IPS-18a (cell line): ENCODE results near the gene PSMD11.

Experiments used
- H3K27ac ChIP-seq: one replicate; pipeline ENCODE4 v1.5.1; 2013; ENCODE audit warnings: low read length
- H3K27me3 ChIP-seq: one replicate; pipeline ENCODE4 v1.6.1; 2013; ENCODE audit warnings: mild to moderate bottlenecking, low read length; ENCODE audit not compliant: control insufficient read depth, insufficient read depth
- H3K36me3 ChIP-seq: one replicate; pipeline ENCODE4 v1.6.1; 2013; ENCODE audit warnings: low read depth, low read length; ENCODE audit not compliant: control insufficient read depth
- H3K4me1 ChIP-seq: one replicate; pipeline ENCODE4 v1.6.1; 2013; ENCODE audit warnings: low read depth, low read length; ENCODE audit not compliant: control insufficient read depth
- H3K4me3 ChIP-seq: one replicate; pipeline ENCODE4 v1.5.1; 2013; ENCODE audit warnings: low read length
- H3K9ac ChIP-seq: one replicate; pipeline ENCODE4 v1.6.1; 2013; ENCODE audit warnings: mild to moderate bottlenecking, low read length, moderate library complexity
- H3K9me3 ChIP-seq: one replicate; pipeline ENCODE4 v1.6.1; 2013; ENCODE audit warnings: low read depth, low read length; ENCODE audit not compliant: control insufficient read depth

The PSMD11 gene

GRCh38 chr17:32492648-32493289 lies 48.5 kb downstream of the PSMD11 start:
- Histone ChIP-seq H3K4me3 (no peak overlapping the region), H3K9me3 (no peaks in the 10 kb centered on the region), H3K36me3 (peaks cover 7% of the 10 kb centered on the region), H3K27ac (no peak overlapping the region), H3K9ac (no peak overlapping the region), H3K4me1 (peaks cover 18% of the 10 kb centered on the region), H3K27me3 (no peaks in the 10 kb centered on the region)

GRCh38 chr17:32493571-32493970 lies 49.3 kb downstream of the PSMD11 start:
- Histone ChIP-seq H3K9me3 (no peaks in the 10 kb centered on the region), H3K27ac (no peak overlapping the region), H3K4me3 (no peak overlapping the region)

GRCh38 chr17:32493976-32494513 lies 49.7 kb downstream of the PSMD11 start:
- no peaks in the 10 kb centered on the region for H3K27me3 ChIP-seq
- H3K9ac ChIP-seq = no peak overlapping the region
- peaks cover 17% of the 10 kb centered on the region for H3K4me1 ChIP-seq
- H3K27ac ChIP-seq = no peak overlapping the region
- H3K4me3 ChIP-seq = no peak overlapping the region
- no peaks in the 10 kb centered on the region for H3K9me3 ChIP-seq
- no peaks in the 10 kb centered on the region for H3K36me3 ChIP-seq

More at GRCh38 chr17:32493571-32493970, 49.3 kb downstream of the PSMD11 start:
- Histone ChIP-seq H3K27me3 (no peaks in the 10 kb centered on the region), H3K36me3 (peaks cover 3% of the 10 kb centered on the region), H3K4me1 (peaks cover 18% of the 10 kb centered on the region), H3K9ac (no peak overlapping the region)

GRCh38 chr17:32494621-32495358 lies 50.5 kb downstream of the PSMD11 start:
- no peaks in the 10 kb centered on the region for H3K27me3 ChIP-seq
- no peak overlapping the region for H3K9ac ChIP-seq
- no peaks in the 10 kb centered on the region for H3K36me3 ChIP-seq
- H3K9me3 ChIP-seq = no peaks in the 10 kb centered on the region
- H3K4me3 ChIP-seq = no peak overlapping the region
- H3K4me1 ChIP-seq = peaks cover 9% of the 10 kb centered on the region
- no peak overlapping the region for H3K27ac ChIP-seq

- Histone ChIP-seq H3K27ac (no peak overlapping the region), H3K9ac (no peak overlapping the region), H3K9me3 (no peaks in the 10 kb centered on the region), H3K27me3 (no peaks in the 10 kb centered on the region), H3K36me3 (no peaks in the 10 kb centered on the region), H3K4me3 (no peak overlapping the region), H3K4me1 (peaks cover 9% of the 10 kb centered on the region)
Measured at GRCh38 chr17:32495359-32496231, 51.3 kb downstream of the PSMD11 start.

GRCh38 chr17:32496395-32497073 lies 52.2 kb downstream of the PSMD11 start:
- no peak overlapping the region for H3K9ac ChIP-seq
- no peaks in the 10 kb centered on the region for H3K36me3 ChIP-seq
- no peak overlapping the region for H3K4me3 ChIP-seq
- no peak overlapping the region for H3K27ac ChIP-seq
- peaks cover 9% of the 10 kb centered on the region for H3K4me1 ChIP-seq
- H3K9me3 ChIP-seq = no peaks in the 10 kb centered on the region
- no peaks in the 10 kb centered on the region for H3K27me3 ChIP-seq

- Histone ChIP-seq H3K9me3 (no peaks in the 10 kb centered on the region), H3K9ac (no peak overlapping the region), H3K4me3 (no peak overlapping the region), H3K36me3 (no peaks in the 10 kb centered on the region), H3K27me3 (no peaks in the 10 kb centered on the region), H3K27ac (no peak overlapping the region), H3K4me1 (peaks cover 9% of the 10 kb centered on the region)
Measured at GRCh38 chr17:32497431-32498205, 53.3 kb downstream of the PSMD11 start.

GRCh38 chr17:32498391-32498790 lies 54.1 kb downstream of the PSMD11 start:
- no peak overlapping the region for H3K9ac ChIP-seq
- no peak overlapping the region for H3K4me3 ChIP-seq
- H3K36me3 ChIP-seq = no peaks in the 10 kb centered on the region
- H3K27me3 ChIP-seq = no peaks in the 10 kb centered on the region
- no peaks in the 10 kb centered on the region for H3K9me3 ChIP-seq
- peaks cover 9% of the 10 kb centered on the region for H3K4me1 ChIP-seq
- no peak overlapping the region for H3K27ac ChIP-seq

GRCh38 chr17:32502013-32502412 lies 57.7 kb downstream of the PSMD11 start:
- no peaks in the 10 kb centered on the region for H3K9me3 ChIP-seq
- H3K36me3 ChIP-seq = no peaks in the 10 kb centered on the region
- no peak overlapping the region for H3K4me3 ChIP-seq
- H3K4me1 ChIP-seq = peaks cover 9% of the 10 kb centered on the region
- no peaks in the 10 kb centered on the region for H3K27me3 ChIP-seq
- H3K27ac ChIP-seq = no peak overlapping the region
- no peak overlapping the region for H3K9ac ChIP-seq

- Histone ChIP-seq H3K4me1 (peaks cover 7% of the 10 kb centered on the region), H3K27me3 (no peaks in the 10 kb centered on the region), H3K9ac (no peak overlapping the region), H3K27ac (no peak overlapping the region), H3K4me3 (no peak overlapping the region), H3K36me3 (no peaks in the 10 kb centered on the region), H3K9me3 (no peaks in the 10 kb centered on the region)
Measured at GRCh38 chr17:32502710-32503109, 58.4 kb downstream of the PSMD11 start.
